Activated CD8-positive, alpha-beta memory T cell treated with anti-CD3 and anti-CD28 coated beads for 24 hours (primary cell): Measurements from ENCODE around the gene TRAF3.
"Not testable (repeated sequence)": the region's sequence is repeated elsewhere in the genome, so short reads cannot be mapped to it uniquely, and the experiment has no call there.

Experiments used
- DNase-seq: peaks from one replicate; pipeline ENCODE4 v3.0.0-alpha.2; 2020

The TRAF3 gene

DNA sequence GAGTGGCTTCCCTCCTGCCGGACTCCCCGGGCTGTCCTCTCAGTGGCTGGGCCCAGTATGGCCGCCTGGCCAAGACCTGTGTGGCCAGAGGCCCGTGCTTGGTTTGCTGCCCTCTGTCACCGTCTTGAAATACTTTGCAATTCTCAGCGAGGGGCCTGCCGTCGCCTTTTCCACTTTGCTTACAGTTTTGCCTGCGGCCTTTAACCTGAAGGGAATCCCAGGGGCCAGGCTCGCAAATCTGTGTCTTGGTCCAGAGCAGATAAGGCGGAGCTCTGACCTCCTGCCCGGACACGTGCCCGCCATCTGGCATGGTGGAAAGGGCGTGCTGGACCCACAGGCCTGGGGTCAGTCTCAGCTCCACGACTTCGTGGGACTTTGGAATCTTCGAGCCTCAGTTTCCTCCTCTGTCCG is 134.3 kb downstream of the TRAF3 start:
- no peak for DNase-seq

DNA sequence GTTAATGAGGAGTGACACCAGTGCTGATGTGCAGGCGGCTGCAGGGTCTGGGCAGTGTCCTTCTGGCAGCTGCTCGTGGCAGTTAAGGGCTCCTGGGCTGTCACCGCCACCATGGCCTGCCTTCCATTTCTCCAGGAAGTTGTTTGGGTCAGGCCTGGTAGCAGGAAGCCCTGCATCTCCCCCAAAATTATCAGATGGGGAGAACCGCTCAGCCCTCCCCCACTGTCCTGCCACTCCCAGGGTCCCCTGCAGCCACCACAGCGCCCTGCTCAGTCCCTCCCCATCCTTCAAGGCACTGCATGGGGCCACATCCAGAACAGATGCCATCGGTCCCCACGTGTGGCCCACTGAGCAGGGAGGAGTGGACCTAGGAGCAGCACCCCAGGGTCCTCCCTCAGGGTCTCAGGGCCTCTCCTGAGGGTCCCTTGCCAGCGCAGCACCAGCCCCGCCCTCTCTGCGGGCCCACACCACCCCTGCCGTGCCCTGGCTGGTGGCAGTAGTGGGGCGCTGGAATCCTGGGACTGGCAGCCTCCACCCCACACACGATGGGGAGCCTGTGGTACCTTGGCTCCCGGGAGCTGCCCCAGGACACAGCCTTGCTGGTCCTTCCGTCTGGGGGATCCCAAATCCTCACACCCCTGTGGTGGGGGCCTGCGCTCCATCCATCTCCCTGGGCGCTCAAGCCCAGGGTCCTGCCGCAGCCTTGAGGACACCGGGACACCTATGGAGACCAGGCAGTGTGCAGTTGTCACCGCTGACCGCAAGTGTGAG is 134.9 kb downstream of the TRAF3 start:
- DNase-seq: no peak

DNA sequence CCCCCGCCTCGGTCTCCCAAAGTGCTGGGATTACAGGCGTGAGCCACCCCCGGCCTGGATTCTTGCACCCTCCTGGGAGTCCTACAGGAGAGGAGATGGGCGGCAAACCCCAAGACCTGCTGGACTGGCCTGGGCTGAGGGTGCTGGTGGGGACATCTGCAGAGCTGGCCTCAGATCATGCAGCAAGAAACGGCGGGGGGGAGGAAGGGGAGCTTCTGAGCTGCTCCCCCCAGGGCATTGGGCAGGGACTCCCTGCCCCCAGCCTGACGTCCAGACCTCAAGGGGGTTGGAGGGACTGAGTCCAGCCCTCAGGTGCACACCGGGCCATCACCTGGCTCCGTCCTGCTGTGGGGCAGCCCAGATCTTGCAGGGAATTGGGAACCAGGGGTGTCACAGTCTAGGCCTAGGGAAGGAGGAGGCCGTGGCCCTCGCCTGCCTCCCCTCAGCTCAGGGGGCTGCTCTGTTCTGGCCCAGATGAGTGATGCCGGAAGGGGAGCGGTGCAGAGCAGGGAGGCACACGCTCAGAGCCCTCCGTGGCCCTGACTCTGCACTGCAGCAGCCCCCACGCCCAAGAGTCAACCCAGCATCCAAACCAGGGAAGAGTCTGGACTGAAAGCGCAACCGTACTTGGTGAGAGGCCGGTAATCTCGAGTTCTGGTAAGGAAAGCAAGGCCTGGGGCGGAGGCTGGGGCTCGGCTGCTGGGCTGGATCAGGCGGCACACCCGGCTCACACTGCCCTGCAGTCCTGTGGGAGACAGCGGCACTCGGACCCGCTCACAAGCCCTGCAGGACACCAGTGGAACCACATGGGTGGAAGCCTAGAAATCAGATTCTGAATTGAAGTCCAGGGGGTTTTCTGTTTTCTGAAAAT is 136.3 kb downstream of the TRAF3 start:
- DNase-seq: no peak

DNA sequence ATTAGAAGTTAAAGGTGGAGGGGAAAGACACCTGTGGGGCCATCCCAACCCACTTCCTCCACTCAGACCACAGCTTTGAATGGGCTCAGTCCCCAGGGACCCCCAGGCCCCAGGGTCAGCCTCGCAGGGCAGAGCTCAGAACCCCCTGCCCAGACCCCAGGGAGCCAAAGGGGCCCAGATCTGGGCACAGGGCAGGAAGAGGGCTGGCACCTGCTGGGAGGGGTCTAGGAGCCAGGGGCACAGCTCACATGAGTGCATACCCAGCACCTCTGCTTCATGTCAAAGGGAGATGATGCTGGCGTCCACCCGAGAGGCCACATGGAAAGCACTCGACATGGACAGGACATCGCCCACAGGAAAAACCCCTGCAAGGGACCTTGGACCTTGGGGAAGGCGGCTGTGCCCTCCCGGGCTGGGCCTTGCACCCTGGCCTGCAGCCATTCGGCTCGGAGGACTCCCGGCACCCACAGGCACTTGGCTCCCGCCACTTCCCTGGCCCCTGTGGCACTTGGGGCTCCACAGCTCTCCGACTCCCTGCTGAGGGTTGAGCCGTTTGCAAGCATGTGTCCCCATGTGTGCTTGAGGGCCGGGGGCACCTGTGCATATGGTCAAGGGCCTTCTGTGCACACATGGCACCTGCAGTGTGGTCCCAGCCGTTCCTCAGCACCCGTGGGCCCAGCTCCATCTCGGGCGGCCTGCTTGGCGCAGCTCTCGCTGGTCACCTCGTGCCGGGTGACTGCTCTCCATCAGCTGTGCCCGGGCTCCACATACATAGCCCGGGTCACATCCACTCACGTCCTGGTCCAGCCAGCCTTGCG is 137.4 kb downstream of the TRAF3 start:
- DNase-seq: no peak

DNA sequence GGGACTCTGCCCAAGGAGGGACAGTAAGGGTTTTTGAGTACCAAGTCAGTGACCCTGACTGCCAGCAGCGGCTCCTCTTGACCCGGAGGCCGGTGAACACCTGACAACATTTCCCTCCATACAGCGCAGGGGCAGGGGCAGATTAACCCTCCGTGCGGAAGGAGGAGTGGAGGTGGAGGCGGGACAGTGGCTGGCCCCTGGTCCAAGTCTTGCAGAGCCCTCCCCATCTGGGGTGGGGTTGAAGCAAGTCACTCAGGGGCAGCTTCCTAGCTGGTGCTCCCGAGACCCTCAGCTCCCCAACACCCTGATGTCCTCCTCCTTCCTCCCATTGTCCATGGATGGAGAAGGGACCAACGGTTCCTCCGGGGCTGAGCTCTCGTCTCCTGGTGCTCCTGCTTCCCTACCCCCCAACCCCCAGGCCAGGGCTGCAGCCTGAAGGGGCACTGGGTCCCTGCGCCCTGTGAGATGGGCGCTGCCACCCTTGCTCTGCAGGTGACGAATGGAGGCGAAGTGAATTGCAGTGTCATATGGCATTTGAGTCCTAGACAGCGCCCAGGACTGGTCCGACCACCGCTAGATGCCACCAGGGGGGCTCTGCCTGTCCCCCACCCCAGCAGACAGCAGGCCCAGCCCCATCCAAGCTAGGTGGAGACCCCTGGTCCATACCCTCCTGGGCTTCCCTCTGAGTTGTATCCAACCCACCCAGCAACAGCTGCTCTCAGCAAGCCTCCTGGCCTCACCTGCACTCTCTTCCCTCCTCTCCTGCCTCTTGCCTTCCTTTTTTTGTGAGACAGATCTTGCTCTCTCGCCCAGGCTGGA is 138.3 kb downstream of the TRAF3 start:
- no peak for DNase-seq

DNA sequence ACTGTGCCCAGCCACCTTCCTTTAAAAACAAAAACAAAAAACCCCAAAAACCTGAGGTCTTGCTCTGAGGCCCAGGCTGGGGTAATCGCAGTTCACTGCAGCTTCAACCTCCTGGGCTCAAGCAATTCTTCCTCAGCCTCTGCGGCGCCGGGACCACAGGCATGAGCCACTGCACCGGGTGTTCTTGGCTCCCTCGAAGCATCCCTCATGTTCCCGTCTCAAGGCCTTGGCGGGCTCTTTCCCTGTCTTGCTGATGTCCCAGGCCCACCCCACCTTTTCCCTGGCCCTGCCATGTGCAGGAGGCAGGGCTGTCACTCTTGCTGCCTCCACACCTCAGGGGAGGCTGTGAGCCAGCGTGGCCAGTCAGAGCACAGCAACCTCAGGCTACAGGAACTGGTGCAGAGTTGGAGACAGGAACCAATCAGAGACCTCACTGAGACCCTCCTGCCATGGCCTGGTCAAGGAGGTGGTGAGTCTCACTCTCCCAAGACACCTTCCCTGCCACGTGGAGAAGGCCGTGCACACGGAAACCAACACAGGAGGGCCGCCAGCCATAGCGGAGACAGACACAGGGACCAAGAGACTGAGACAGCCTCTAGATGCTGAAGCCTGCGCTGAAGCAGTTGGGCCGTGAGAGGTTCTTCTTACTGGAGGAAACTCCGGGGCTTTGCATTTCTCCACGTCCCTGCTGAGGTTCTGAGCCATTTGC is 139.3 kb downstream of the TRAF3 start:
- no peak for DNase-seq

DNA sequence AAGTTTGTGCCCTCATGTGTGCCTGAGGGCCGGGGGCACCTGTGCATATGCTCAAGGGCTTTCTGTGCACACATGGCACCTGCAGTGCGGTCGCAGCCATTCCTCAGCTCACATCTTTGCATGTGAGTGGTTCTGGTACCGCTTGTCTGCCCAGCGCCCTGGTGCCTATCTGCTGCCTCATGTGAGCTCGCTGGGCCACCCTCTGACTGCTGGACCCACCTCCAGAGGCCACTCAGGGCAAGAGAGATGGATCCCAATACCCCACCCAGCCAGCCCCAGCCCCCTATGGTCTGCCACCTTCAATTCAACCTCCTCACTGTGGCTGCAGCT is 139.8 kb downstream of the TRAF3 start:
- DNase-seq: no peak

DNA sequence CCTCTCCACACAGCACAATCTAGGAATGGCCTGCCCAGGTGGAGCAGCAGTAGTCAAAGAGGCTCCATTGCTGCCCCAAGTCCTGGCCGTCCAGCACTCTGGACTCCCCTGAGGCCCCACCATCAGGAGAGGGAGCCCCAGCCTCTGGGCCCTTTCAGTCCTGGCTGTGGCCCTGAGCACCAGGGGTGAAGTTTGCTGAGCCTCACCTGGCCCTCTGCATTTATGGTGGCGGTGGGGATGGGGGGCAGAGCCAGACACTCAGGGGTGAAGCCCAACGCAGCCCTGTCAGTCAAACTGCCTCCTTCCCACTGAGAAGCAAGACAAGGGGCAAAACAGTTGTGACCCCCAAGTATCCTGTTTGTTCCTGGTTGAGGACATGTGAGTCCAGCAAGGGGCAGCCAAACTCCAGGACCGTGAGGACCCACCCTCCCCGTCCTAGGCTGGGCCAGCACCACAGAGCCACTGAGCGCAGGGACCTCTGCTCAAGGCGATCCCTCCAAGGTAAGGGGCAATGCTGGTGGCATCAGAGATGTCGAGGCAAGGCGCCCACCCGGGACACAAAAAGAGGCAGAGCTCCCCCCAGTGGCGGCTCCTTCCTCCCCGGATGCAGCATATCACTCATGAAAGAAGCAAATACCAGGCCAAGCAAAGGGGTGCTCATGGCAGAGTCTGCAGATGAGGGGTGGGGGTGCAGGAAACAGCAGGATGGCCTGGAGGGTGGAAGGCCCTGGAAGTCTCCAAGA is 140.4 kb downstream of the TRAF3 start:
- peak; percentile 86 for DNase-seq

DNA sequence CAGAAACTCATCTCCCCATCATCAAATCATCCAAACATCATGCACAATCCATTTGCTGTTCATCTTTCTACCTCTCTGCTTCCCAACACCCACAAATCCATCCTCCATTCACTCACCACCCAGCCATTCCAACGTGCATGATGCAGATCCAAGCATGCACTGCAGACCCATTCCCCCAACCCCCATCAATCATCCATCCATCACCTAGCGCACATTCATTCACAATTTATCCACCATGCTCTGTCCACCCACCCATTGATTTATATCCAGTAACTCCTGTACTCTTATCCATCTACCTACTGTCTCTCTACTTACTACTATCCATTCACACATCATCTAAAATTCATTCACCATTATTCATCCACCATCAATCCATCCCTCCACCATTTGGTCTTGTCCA is 141.2 kb downstream of the TRAF3 start:
- no peak for DNase-seq

DNA sequence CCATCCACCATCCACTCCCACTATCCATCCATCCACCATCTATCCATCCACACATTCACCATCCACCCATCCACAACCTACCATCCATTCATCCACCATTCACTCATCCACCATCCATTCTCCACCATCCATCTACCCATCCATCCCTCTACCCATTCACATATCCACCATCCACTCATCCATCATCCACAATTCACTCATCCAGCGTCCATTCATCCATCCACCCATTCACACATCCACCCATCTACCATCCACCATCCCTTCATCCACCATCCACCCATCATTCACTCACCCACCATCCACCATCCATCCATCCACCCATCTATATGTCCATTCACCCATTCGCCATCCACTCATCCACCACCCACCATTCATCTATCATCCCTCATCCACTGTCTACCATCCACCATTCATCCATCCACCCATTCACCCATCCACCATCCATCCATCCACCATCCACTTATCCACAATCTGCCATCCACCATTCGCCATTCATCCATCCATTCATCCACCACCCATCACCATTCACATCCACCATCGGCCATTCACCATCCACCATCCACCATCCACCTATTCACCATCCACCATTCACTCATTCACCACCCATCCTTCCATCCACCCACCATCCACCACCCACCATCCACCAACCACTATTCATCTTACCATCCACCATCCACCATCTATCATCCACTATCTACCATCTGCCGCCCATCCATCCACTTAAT is 143.2 kb downstream of the TRAF3 start:
- no peak for DNase-seq

DNA sequence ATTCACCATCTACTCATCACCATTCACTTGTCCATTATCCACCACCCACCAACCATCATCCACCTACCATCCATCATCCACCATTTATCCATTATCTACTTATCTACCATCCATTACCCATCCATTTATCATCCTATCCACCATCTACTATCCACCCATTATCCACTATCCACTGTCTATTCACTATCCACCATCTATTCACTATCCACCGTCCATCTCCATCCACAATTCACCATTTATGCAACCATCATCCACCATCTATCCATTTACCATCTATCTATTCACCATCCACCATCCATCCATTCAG is 143.7 kb downstream of the TRAF3 start:
- DNase-seq: no peak

DNA sequence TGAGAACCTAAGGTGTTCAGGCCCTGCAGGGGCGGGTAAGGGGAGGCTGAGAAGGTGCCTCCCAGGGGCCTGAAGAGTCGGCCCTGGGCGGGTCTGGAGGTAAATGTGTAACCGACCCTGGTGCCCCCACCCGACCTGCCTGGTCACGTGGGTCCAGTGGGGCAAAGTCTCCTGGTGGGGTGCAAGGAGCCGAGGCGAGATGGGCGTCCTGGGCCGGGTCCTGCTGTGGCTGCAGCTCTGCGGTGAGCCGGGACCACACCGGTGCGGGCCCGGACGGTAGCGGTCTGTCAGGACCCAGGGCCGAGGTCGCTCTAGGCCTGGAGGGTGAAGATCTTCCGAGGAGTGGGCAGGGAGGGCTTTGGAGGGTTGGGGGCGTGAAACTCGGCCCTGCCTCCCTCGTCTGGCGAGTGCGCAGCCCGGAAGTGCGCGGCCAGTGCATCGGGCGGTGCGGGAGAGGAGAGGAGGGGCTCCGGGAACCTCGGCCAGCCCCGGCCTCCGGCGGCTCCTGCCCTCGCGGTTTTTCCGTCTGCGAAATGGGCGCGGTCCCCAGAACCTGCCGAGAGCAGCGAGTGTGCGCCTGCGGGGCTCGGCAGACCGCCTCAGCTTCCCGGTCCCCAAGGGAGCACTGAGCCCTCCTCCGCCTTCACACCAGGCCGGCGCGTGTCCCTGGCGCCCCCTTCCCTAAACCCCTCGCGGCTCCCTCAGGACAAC is 145.4 kb downstream of the TRAF3 start, which contains the start of gene AMN:
Gene AMN (plus strand): TSS at position 174 of the 711 bp plus-strand sequence. CDS start 26 bp downstream, at position 200.
- DNase-seq: no peak

DNA sequence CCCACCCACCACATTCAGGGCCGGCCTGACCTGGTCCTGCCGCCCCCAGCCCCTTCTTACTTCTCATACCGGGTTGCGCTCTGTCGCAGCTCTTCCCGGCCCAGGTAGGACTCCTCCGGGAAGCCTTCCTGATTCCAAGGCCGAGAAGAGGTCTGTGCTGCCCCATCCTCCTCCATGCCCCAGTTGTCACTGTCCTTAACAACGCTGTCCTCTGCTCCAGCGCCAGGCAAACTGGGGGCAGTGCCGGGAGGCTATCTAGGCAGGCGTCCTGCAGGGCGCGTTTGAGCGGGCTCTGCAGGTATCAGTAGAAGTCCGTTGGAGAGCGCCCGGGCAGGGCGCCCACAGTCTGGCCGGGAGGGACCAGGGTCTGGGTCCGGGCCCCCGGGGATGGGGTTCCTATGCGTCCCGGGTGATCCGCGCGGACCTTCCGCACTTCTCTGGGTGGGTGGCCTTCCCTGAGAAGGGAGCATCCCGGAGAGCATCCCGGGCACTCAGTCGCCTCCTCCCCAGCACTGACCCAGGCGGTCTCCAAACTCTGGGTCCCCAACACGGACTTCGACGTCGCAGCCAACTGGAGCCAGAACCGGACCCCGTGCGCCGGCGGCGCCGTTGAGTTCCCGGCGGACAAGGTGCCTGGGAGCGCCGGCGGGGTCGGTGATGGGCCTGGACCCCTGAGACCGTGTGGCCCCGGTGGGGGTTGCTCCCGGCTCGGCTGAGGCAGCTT is 146.1 kb downstream of the TRAF3 start:
- no peak for DNase-seq

DNA sequence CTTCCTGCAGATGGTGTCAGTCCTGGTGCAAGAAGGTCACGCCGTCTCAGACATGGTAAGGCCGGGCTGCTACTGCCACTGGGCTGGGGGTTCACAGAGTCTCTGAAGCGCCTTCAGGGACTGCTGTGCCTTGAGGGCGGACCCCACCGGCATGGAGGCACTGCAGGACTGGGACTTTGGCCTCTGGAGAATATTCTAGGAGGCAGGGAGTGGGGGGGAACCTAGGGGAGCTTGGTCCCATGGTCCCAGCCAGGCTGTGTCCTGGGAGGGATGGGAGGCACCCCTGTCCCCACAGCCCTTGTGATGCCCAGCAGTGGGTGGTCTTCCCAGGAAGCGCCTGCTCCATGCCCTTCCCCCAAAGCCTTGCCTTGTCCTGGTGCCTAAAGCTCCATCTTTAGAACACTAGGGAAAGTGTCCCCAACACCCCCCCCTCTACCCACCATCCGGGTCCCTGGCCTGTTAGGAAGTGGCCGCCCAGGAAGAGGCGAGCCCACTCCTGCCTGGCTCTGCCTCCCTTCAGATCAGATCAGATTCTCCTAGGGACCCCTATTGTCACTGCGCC is 146.8 kb downstream of the TRAF3 start:
- no peak for DNase-seq

DNA sequence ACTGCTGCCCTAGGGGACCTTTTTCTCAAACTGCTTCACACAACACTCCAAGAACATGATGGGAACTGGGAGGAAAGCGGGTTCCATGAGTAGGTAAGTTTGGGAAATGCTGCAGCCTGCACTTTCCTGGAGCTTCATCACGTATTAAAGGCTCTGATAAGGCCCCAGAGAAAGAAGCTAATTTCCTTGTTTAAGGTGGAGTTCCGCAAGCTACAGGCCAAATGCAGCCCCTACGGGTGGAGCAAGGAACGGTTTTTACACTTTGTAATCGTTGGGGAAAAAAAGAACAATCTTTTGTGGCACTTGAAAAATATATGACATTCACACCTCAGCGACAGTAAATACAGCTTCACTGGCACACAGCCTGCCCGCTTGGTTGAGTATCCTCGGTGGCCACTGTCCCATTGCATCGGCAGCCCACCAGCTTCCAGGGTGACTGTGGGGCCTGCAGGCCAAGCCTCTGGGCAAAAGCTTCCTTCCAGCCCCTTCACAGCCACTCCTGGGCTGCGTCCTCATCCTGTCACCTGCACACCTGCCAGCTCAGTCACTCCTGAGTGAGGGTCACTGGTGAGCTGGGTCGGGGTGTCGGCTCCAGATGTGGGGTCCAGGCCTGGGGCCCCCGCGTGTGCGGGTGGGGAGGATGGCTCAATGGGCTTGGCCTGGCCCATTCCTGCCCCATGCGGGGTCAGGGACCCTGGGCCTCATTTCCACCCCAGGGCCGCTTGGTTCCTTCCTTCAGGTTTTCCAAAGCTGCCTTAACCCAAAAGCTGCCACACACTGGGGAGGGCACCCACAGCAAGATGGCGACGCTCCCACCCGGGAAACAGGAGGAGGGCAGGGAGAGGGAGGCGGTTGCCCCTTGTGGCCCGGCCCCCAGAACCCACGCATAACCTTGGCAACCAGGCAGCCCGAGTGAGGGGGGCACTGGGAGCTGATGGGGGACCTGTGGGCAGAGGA is 147.7 kb downstream of the TRAF3 start:
- DNase-seq: no peak

DNA sequence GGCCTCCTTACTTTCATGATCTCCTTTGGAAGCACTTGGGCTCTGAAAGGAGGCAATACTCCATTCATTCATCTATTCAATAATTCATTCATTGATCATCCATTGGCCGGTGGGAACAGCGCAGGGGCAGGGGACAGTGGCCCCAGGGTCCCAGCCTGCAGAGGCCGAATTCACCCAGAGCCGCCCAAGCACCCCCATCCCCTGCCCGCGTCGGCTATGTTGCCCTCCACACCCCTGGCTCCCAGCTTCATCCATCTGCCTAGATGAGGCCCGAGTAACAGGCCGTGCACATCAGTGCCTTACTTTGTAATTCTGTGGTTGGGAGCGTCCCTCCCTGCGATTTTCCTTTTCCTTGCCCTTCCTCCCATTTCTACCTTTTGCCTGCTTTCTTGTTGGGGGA is 148.4 kb downstream of the TRAF3 start:
- DNase-seq: no peak

DNA sequence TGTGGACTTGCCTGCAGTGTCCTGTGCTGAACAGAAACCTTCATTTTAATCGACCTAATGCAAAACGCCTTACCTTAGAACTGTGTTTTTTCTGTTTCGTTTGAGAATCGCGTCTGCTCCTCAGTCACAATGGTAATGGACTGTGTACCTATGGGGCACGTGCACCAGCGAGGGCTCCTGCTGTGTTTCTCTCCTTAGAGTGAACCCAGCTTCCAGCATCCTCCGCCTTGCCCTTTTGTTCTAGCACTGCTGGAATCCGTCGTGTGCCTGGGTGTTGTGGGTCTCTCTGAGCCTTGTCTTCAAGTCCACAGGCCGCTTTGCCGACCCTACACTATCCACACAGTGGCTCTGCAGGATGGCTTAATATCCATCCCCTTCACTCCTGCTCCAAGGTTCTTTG is 148.9 kb downstream of the TRAF3 start:
- no peak for DNase-seq

DNA sequence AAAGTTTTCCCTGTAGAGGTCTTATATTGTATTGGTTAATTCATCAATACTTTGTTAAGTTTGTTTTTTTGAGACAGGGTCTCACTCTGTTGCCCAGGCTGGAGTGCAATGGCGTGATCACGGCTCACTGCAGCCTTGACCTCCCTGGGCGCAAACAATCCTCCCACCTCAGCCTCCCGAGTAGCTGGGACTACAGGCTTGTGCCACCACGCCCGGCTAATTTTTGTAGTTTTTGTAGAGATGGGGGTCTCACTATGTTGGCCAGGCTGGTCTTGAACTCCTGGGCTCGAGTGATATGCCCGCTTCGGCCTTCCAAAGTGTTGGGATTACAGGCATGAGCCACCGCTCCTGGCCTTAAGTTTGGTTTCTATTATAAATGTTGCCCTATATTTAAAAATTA is 149.6 kb downstream of the TRAF3 start:
- not testable (repeated sequence) for DNase-seq
